K562 (cell line): ENCODE measurements around the gene CATSPER4. TPM values are rescaled to one million over a fixed set of nuclear protein-coding genes. Genes with fewer than 3 reads are reported as not detected.
A peak's percentile ranks its signal among the peaks of the same experiment; 100 is the strongest.

Experiments
- BACH1 ChIP-seq: fragments of 200-800 bp; sonication (Bioruptor generic); IDR thresholded peaks from 2 replicates; pipeline ENCODE4 v1.6.1; 2016; ENCODE audit warnings: missing genetic modification characterization, missing compliant biosample characterization
- CREB1 ChIP-seq, 2 experiments: sonication (generic) in 1 of 2; formaldehyde crosslinking in 1 of 2; IDR thresholded peaks; 2 replicates each; pipeline versions ENCODE4 v1.6.1 to v1.8.0; 2012 to 2022; ENCODE audit warnings: inconsistent platforms in 1 of 2, mild to moderate bottlenecking in 1 of 2, missing genetic modification reagents in 1 of 2, moderate library complexity in 1 of 2
- EHMT2 ChIP-seq: fragments of 450-650 bp; IDR thresholded peaks from 2 replicates; pipeline ENCODE4 v1.6.1; 2018; ENCODE audit warnings: antibody characterized with exemption
- ELF2 ChIP-seq: fragments of 250-450 bp; sonication (Bioruptor Pico); IDR thresholded peaks from 2 replicates; pipeline ENCODE4 v1.5.0; 2021; ENCODE audit warnings: mild to moderate bottlenecking
- ESRRA ChIP-seq: fragments of 450-650 bp; IDR thresholded peaks from 2 replicates; pipeline ENCODE4 v1.6.1; 2014; ENCODE audit warnings: low read depth, mild to moderate bottlenecking, moderate library complexity, borderline replicate concordance
- ETS2 ChIP-seq: IDR thresholded peaks from 2 replicates; pipeline ENCODE4 v1.6.1; 2016; ENCODE audit warnings: borderline replicate concordance, missing genetic modification characterization, mild to moderate bottlenecking, moderate library complexity, missing compliant biosample characterization; ENCODE audit not compliant: poor library complexity, severe bottlenecking
- FOXP1 ChIP-seq: sonication (generic); formaldehyde crosslinking; IDR thresholded peaks from 2 replicates; pipeline ENCODE4 v1.8.0; 2022; ENCODE audit warnings: mild to moderate bottlenecking, missing genetic modification reagents
- HDGF ChIP-seq: fragments of 450-650 bp; IDR thresholded peaks from 2 replicates; pipeline ENCODE4 v1.6.1; 2016
- KLF1 ChIP-seq: fragments of 450-650 bp; IDR thresholded peaks from 2 replicates; pipeline ENCODE4 v1.6.1; 2016; ENCODE audit warnings: missing genetic modification characterization, missing compliant biosample characterization
- MITF ChIP-seq: IDR thresholded peaks from 2 replicates; pipeline ENCODE4 v1.6.1; 2014; ENCODE audit warnings: antibody characterized with exemption
- MTA2 ChIP-seq: fragments of 450-650 bp; IDR thresholded peaks from 2 replicates; pipeline ENCODE4 v1.6.1; 2016; ENCODE audit warnings: low read depth
- NFIX ChIP-seq: fragments of 250-450 bp; sonication (Bioruptor Pico); IDR thresholded peaks from 2 replicates; pipeline ENCODE4 v1.4.0; 2020; ENCODE audit warnings: low read depth, mild to moderate bottlenecking, moderate library complexity
- RBM34 ChIP-seq: fragments of 200-400 bp; formaldehyde crosslinking; IDR thresholded peaks from 2 replicates; pipeline ENCODE4 v1.6.1; 2018; ENCODE audit warnings: low read length, borderline replicate concordance; ENCODE audit not compliant: insufficient read depth
- SMARCE1 ChIP-seq: fragments of 450-650 bp; IDR thresholded peaks from 2 replicates; pipeline ENCODE4 v1.7.1; 2016; ENCODE audit warnings: mild to moderate bottlenecking
- SNRNP70 ChIP-seq: fragments of 200-400 bp; formaldehyde crosslinking; optimal IDR thresholded peaks from 2 replicates; pipeline ENCODE3; 2017; ENCODE audit warnings: low read depth, low read length
- TBP ChIP-seq: optimal IDR thresholded peaks from 2 replicates; pipeline ENCODE3; 2011; ENCODE audit warnings: low read depth, low read length, improper control_type of control experiment
- ZBTB1 ChIP-seq: sonication (generic); formaldehyde crosslinking; IDR thresholded peaks from 2 replicates; pipeline ENCODE4 v1.8.1; 2023; ENCODE audit warnings: missing genetic modification reagents, low read depth, mild to moderate bottlenecking, borderline replicate concordance
- ZBTB2 ChIP-seq: fragments of 450-650 bp; IDR thresholded peaks from 2 replicates; pipeline ENCODE4 v1.6.1; 2016; ENCODE audit warnings: antibody characterized with exemption
- ZNF121 ChIP-seq: sonication (generic); formaldehyde crosslinking; conservative IDR thresholded peaks from 2 replicates; pipeline ENCODE4 v1.8.0; 2022; ENCODE audit warnings: missing genetic modification reagents
- ZNF224 ChIP-seq: sonication (generic); formaldehyde crosslinking; IDR thresholded peaks from 2 replicates; pipeline ENCODE4 v1.8.0; 2022; ENCODE audit warnings: mild to moderate bottlenecking, missing genetic modification reagents
- ZNF75A ChIP-seq: fragments of 450-650 bp; formaldehyde crosslinking; IDR thresholded peaks from 2 replicates; pipeline ENCODE4 v1.4.0; 2020; ENCODE audit warnings: mild to moderate bottlenecking
- polyA plus RNA-seq, 8 experiments: library from polyadenylated mRNA; depleted of rRNA in 4 of 8; stranded (reverse) in 5 of 8; unstranded in 3 of 8; fragments of >200 nt; fragmentation: Nextera tagmentation in 2 of 8; fragmentation: Illumina TruSeq in 1 of 8; extraction: Ambion mirVana in 2 of 8; extraction: Trizol in 1 of 8; gene quantifications; 2 replicates each; pipeline versions ENCODE4 v1.2.1 to v1.2.3, GENCODE V29; 2011 to 2014; ENCODE audit warnings: inconsistent platforms in 1 of 8, missing spikeins in 1 of 8
- total RNA-seq, 7 experiments: library from RNA; depleted of rRNA in 6 of 7; stranded (reverse); fragments of >200 nt in 6 of 7; fragmentation: Illumina TruSeq in 2 of 7; extraction: Trizol in 2 of 7; gene quantifications; 2 replicates each; pipeline versions ENCODE4 v1.2.1 to v1.2.3, GENCODE V29; 2011 to 2021; ENCODE audit warnings: low replicate concordance in 1 of 7
- TF ChIP-seq, protein P1 (sequence below), 2 experiments: fragments of 200-800 bp in 1 of 2; sonication (Bioruptor generic) in 1 of 2; sonication (generic) in 1 of 2; formaldehyde crosslinking in 1 of 2; IDR thresholded peaks in 1 of 2; conservative IDR thresholded peaks in 1 of 2; 2 replicates each; pipeline versions ENCODE4 v1.5.0 to v1.6.1; 2016 to 2020; ENCODE audit warnings: missing compliant biosample characterization in 1 of 2, missing genetic modification characterization in 1 of 2, missing genetic modification reagents in 1 of 2
- TF ChIP-seq, protein P2 (sequence below): fragments of 450-650 bp; formaldehyde crosslinking; IDR thresholded peaks from 2 replicates; pipeline ENCODE4 v1.4.0; 2022; ENCODE audit warnings: missing genetic modification characterization

The CATSPER4 gene
- total and polyA plus RNA-seq, 9 of the 15 experiments (the other 6 are each of a cell fraction or from before 2014, with no cell fraction given): 0.04 to 0.13 TPM; not detected in 7

GRCh38 chr1:26164036-26164860, 26.2 kb upstream of the CATSPER4 start (continued):
- TF ChIP-seq, protein P1, sequence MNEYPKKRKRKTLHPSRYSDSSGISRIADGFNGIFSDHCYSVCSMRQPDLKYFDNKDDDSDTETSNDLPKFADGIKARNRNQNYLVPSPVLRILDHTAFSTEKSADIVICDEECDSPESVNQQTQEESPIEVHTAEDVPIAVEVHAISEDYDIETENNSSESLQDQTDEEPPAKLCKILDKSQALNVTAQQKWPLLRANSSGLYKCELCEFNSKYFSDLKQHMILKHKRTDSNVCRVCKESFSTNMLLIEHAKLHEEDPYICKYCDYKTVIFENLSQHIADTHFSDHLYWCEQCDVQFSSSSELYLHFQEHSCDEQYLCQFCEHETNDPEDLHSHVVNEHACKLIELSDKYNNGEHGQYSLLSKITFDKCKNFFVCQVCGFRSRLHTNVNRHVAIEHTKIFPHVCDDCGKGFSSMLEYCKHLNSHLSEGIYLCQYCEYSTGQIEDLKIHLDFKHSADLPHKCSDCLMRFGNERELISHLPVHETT (CRISPR knock-in tag; conservative IDR thresholded peaks at IDR 0.05 in 1 of 2, IDR thresholded peaks at IDR 0.05 in 1 of 2): no peak
- TF ChIP-seq TBP: peak; percentile 22
- TF ChIP-seq SMARCE1: no peak
- 0 out of 2 replicates have a peak, but pooled peaks have one; percentile 15 for TF ChIP-seq ZBTB2
- TF ChIP-seq ZNF224 (CRISPR knock-in tag): no peak
- TF ChIP-seq ZNF75A (CRISPR knock-in tag): no peak
- 0 out of 2 replicates have a peak, but pooled peaks have one; percentile 60 for TF ChIP-seq HDGF
- peak; percentile 74; the same call in 1 of the 2 replicates for TF ChIP-seq FOXP1
- TF ChIP-seq RBM34: no peak
- no peak for TF ChIP-seq ZNF121 (CRISPR knock-in tag)
- no peak for TF ChIP-seq EHMT2
- TF ChIP-seq ZBTB1 (CRISPR knock-in tag): 0 out of 2 replicates have a peak, but pooled peaks have one; percentile 78
- TF ChIP-seq ELF2 (CRISPR knock-in tag): no peak
- no peak for TF ChIP-seq NFIX (CRISPR knock-in tag)
- no peak for TF ChIP-seq ETS2 (tag)
- no peak for TF ChIP-seq MITF
- TF ChIP-seq SNRNP70: no peak
- no peak for TF ChIP-seq BACH1 (tag)
- TF ChIP-seq CREB1 (IDR thresholded peaks at IDR 0.05): 0 out of 2 replicates have a peak, but pooled peaks have one; percentile 12
- peak; percentile 19; the same call in 1 of the 2 replicates for TF ChIP-seq CREB1 (CRISPR knock-in tag; IDR thresholded peaks at IDR 0.05)
- no peak for TF ChIP-seq MTA2
- no peak for TF ChIP-seq KLF1 (tag)
- TF ChIP-seq, protein P2, sequence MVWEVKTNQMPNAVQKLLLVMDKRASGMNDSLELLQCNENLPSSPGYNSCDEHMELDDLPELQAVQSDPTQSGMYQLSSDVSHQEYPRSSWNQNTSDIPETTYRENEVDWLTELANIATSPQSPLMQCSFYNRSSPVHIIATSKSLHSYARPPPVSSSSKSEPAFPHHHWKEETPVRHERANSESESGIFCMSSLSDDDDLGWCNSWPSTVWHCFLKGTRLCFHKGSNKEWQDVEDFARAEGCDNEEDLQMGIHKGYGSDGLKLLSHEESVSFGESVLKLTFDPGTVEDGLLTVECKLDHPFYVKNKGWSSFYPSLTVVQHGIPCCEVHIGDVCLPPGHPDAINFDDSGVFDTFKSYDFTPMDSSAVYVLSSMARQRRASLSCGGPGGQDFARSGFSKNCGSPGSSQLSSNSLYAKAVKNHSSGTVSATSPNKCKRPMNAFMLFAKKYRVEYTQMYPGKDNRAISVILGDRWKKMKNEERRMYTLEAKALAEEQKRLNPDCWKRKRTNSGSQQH: no peak
- TF ChIP-seq ESRRA: peak; percentile 59
